GM19395 (cell line): ENCODE results near the gene ATP2A2.
A peak's percentile ranks its signal among the peaks of the same experiment; 100 is the strongest.
"Not testable (repeated sequence)": the region's sequence is repeated elsewhere in the genome, so short reads cannot be mapped to it uniquely, and the experiment has no call there.

ENCODE experiments used
- ATAC-seq: cut with Tn5 transposase; IDR thresholded peaks from one replicate; pipeline ENCODE4 v1.9.1; 2021; ENCODE audit warnings: mild to moderate bottlenecking, moderate library complexity; ENCODE audit not compliant: unreplicated experiment

ATP2A2 gene

GRCh38 chr12:110280779-110281548 is at the start of gene ATP2A2:
TSS of gene ATP2A2 (plus strand) at chr12:110281247. CDS start at chr12:110281790, 543 bp downstream.
- ATAC-seq, result peak; percentile 74

GRCh38 chr12:110233212-110233903 is 47.7 kb upstream of the ATP2A2 start:
- ATAC-seq, result no peak

- no peak for ATAC-seq
Observed at GRCh38 chr12:110234331-110234751, 46.7 kb upstream of the ATP2A2 start.

GRCh38 chr12:110234755-110235154 is 46.3 kb upstream of the ATP2A2 start:
- no peak for ATAC-seq

GRCh38 chr12:110235383-110235782 is 45.7 kb upstream of the ATP2A2 start:
- ATAC-seq, result no peak

GRCh38 chr12:110243227-110243626 is 37.8 kb upstream of the ATP2A2 start:
- ATAC-seq, result no peak

DNA sequence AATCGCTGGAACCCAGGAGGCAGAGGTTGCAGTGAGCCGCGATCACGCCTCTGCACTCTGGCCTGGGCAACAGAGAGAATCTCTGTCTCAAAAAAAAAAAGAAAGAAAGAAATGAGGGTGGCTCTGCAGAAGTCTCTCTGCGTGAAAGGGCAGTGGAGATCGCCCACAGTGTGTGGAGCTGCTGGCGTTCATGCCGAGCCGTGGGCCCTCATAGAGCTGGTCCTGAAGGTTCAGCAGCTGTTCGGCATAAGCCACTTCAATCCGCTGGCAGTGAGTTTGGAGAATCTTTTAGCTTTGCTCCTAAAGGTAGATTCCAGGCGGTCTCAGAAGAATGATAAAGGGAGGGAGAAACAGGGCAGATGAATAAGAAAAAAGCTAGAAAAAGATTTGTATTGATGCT is 36.7 kb upstream of the ATP2A2 start:
- no peak for ATAC-seq

DNA sequence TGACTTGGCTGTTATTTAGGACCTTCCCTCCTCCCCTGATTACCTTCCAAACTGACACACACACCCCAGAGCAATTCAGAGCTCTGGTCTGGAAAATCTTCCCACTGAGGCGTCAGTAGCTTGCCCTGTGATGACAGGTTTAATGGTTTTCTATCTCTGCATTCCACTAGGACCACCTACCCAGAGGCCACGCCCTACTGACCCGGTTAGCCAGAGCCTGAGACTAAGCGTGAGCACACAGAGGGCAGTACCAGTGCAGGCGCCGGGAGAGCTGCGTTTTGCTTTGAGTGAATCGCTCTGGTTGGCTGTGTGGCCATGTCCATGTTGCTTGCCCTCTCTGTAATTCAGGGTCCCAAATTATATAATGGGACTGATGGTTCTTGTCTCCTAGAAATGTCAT is 36.2 kb upstream of the ATP2A2 start:
- ATAC-seq, result no peak

DNA sequence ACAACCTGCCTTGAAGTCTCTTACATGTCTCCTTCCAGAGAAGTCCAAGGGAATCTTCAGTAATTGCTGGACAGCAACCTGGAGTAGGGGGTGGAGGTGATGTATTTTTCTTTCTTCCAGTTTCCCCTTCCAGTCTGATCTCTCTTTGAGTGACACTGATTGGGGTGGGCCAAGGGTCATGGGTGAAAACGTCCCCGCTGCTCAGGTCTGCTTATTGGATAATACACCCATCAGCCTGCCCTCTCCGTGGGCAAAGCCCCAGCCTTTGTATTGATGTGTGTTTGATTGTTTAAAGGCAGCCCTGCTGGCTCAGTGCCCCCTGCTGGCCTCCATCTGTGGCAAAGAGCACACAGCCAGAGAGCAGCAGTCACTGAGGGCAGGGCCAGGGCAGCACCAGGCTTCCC is 35.7 kb upstream of the ATP2A2 start:
- ATAC-seq, result no peak

- ATAC-seq, result no peak
Observed at GRCh38 chr12:110246636-110247339, 34.3 kb upstream of the ATP2A2 start.

DNA sequence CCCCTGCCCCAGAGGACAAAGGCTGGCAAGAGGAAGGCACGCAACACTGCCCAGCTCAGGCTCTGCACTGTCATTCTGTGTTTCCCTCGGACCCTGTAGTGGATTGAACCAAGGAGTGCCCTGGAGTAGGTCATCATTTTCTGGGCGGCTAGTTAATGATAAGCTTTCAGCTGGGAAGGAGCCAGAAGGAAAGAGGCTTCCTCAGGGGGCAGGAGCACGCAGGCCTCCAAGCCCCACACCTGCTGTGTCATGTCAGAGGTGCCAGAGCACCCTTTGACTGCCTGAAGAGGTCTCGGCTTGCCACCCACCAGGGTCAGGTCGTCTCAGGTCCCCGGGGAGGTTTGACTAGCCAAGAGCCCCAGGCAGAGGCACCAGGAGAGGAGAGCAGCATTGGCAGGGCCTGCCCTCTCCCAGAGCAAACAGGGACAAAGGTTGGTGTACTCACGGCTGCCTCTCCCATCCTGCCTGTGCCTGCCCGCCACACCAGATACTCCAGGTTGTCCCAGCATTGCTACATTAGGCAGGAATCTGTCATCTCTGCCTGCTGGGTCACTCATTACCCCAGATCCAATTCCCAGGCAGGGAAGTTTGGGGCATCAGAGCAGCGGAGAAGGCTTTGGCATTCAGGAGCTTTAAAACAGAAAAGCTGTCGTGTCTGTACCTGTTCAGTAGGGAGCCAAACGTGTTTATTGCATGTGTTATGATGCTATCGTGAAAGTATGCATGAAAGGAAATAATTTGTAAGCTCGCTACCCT is 33.5 kb upstream of the ATP2A2 start:
- no peak for ATAC-seq

DNA sequence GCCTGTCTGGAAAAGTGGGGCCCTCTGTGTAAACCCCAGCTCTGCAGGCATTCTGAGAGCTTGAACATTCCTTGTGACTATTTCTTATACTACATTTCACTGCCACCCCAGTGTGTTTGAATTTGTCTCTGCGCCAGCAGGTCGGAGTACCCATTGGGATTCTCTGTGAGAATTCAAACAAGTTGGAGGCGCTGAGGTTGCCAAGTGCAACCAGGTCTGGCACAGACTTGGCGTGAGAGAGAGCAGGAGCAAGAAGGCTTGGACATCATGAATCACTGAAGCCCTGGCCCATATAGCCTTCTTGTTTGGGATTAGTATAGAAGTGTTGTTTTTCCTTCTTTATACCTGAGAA is 33.0 kb upstream of the ATP2A2 start:
- no peak for ATAC-seq

DNA sequence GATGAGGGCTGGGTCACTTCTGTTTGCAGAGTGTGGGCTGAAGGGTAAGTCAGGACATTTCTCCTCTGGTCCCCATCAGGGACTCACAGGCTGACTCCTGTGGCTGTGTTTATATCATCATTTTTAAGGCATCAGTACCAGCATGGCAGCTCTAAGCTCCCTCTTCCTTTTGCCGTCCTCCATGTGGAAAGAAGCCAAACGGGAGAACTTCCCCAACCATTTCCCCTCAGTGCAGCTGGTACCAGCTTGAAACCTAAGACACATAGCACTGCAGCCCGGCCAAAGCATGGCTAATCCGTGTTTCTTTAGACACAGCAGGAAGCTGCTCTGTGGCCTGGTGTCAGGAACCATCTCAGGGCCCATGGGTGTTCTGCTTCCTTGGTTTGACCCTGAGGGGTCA is 31.9 kb upstream of the ATP2A2 start:
- no peak for ATAC-seq

GRCh38 chr12:110249716-110250225 is 31.3 kb upstream of the ATP2A2 start:
- ATAC-seq, result no peak

DNA sequence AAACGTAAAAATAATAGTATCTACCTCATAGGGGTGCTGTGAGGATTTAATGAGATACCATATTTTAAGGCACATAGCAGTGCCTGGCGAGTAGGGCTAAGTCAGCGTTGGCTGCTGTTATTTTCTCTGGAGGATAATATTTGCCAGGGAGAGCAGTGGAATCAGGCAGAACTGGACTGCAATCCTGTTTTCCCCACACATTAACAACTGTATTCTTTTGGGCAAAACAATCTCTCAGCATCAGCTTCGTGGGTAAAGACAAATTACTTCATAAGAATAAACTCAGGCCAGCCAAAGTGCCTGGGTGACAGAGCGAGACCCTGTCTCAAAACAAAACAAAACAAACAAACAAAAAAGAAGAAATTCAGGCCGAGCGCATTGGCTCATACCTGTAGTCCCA is 29.7 kb upstream of the ATP2A2 start:
- no peak for ATAC-seq

- ATAC-seq, result no peak
Observed at GRCh38 chr12:110252716-110253115, 28.3 kb upstream of the ATP2A2 start.

GRCh38 chr12:110253176-110253575 is 27.9 kb upstream of the ATP2A2 start:
- no peak for ATAC-seq

DNA sequence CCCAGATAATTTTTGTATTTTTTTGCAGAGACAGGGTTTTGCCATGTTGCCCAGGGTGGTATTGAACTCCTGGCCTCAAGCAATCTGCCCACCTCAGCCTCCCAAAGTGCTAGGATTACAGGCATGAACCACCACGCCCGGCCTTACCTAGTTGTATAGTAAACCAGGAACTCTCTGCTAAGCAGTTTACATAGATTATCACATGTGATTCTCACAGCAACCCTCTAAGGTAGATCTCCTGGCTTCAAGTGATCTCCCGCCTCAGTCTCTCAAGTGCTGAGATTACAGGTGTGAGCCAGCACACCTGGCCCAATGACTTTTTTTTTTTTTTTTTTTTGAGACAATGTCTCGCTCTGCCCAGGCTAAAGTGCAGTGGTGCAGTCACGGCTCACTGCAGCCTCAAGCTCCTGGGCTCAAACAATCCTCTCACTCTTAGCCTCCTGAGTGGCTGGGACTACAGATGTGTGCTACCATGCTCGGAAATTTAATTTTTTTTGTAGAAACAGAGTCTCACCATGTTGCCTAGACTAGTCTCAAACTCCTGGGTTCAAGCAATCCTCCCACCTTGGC is 26.0 kb upstream of the ATP2A2 start:
- no peak for ATAC-seq

GRCh38 chr12:110255890-110256456 is 25.1 kb upstream of the ATP2A2 start:
- ATAC-seq, result not testable (repeated sequence)

GRCh38 chr12:110256780-110257431 is 24.1 kb upstream of the ATP2A2 start:
- no peak for ATAC-seq
